ENCODE results near the gene NDRG3. TPM values are rescaled to one million over a fixed set of nuclear protein-coding genes. Genes with fewer than 3 reads are reported as not detected.

The NDRG3 gene
- total RNA-seq, 1 experiment from 2014 or later, result 23.6 TPM

GRCh38 chr20:36717021-36717420, 28.9 kb downstream of the NDRG3 start:
- H3K4ac ChIP-seq (ENCODE audit: low read depth, low read length), result no peak overlapping the region
- no peak overlapping the region for H3K23ac ChIP-seq (ENCODE audit: insufficient read length, low read depth, low read length)
- H3K9me3 ChIP-seq (ENCODE audit: control insufficient read depth, low read depth, low read length), result no peaks in the 10 kb centered on the region
- no peak for DNase-seq
- H3K9me3 Mint-ChIP-seq, result no peaks in the 10 kb centered on the region
- H2BK5ac ChIP-seq (ENCODE audit: insufficient read length, low read length), result no peak overlapping the region
- no peaks in the 10 kb centered on the region for H3K4me1 ChIP-seq (ENCODE audit: insufficient read depth, low read length)
- peaks cover 0 to 4% (median 0%) of the 10 kb centered on the region in 3 experiments; a peak in 1 of 7 replicates for H3K36me3 Mint-ChIP-seq (ENCODE audit: insufficient read depth in 1 of 3, low read depth in 3 of 3)
- H3K4me1 Mint-ChIP-seq, result no peaks in the 10 kb centered on the region; a peak in 1 of 4 replicates
- H3K79me2 ChIP-seq (ENCODE audit: insufficient read depth, low read length), result no peaks in the 10 kb centered on the region
- no peak overlapping the region for H3K4me3 Mint-ChIP-seq
- H4K91ac ChIP-seq (ENCODE audit: insufficient read length, low read depth, low read length), result no peak overlapping the region
- H3K9ac ChIP-seq (ENCODE audit: extremely low read depth, insufficient read length, low read length), result no peak overlapping the region
- H3K79me1 ChIP-seq (ENCODE audit: insufficient read depth, low read depth, low read length, poor library complexity, severe bottlenecking), result no peaks in the 10 kb centered on the region
- no peak overlapping the region for H3T11ph ChIP-seq (ENCODE audit: low read length)
- H4K20me1 ChIP-seq (ENCODE audit: control insufficient read depth, insufficient read depth, insufficient read length), result no peaks in the 10 kb centered on the region
- no peak overlapping the region for H2BK15ac ChIP-seq (ENCODE audit: low read depth, low read length)
- H2BK20ac ChIP-seq (ENCODE audit: low read depth, low read length, poor library complexity, severe bottlenecking), result no peak overlapping the region
- no peak overlapping the region for H3K18ac ChIP-seq (ENCODE audit: insufficient read length, low read depth, low read length)
- no peak overlapping the region for H4K8ac ChIP-seq (replicated peaks; ENCODE audit: insufficient read length, low read depth, low read length)
- H2BK12ac ChIP-seq (ENCODE audit: insufficient read length, low read depth, low read length), result no peak overlapping the region
- no peaks in the 10 kb centered on the region; the same call in 1 of the 2 replicates for H3K27me3 Mint-ChIP-seq (ENCODE audit: low read depth)
- no peak overlapping the region for H2AK5ac ChIP-seq (ENCODE audit: insufficient read length, low read length)
- no peaks in the 10 kb centered on the region for H3K23me2 ChIP-seq (ENCODE audit: insufficient read length, low read depth, low read length, poor library complexity, severe bottlenecking)
- no peaks in the 10 kb centered on the region for H3K27me3 ChIP-seq (ENCODE audit: insufficient read depth, low read length)
- no peak overlapping the region for H2BK120ac ChIP-seq (ENCODE audit: low read depth, low read length, poor library complexity, severe bottlenecking)
- H2AFZ ChIP-seq (ENCODE audit: low read length), result no peak overlapping the region
- H3K4me2 ChIP-seq (ENCODE audit: insufficient read depth, insufficient read length, low read length), result no peak overlapping the region
- no peak overlapping the region for H3K14ac ChIP-seq (ENCODE audit: insufficient read depth, low read length)
- H3K27ac Mint-ChIP-seq, result no peak overlapping the region
- H3K27ac ChIP-seq (ENCODE audit: insufficient read length, low read depth, low read length), result no peak overlapping the region
- WGBS (ENCODE audit: extremely low coverage, insufficient read length, low lambda C conversion rate), result no CpG with 5 or more reads among the region's 3 CpGs
- TF ChIP-seq, protein P1, sequence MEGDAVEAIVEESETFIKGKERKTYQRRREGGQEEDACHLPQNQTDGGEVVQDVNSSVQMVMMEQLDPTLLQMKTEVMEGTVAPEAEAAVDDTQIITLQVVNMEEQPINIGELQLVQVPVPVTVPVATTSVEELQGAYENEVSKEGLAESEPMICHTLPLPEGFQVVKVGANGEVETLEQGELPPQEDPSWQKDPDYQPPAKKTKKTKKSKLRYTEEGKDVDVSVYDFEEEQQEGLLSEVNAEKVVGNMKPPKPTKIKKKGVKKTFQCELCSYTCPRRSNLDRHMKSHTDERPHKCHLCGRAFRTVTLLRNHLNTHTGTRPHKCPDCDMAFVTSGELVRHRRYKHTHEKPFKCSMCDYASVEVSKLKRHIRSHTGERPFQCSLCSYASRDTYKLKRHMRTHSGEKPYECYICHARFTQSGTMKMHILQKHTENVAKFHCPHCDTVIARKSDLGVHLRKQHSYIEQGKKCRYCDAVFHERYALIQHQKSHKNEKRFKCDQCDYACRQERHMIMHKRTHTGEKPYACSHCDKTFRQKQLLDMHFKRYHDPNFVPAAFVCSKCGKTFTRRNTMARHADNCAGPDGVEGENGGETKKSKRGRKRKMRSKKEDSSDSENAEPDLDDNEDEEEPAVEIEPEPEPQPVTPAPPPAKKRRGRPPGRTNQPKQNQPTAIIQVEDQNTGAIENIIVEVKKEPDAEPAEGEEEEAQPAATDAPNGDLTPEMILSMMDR (conservative IDR thresholded peaks at IDR 0.05), result no peak
- H4K5ac ChIP-seq (ENCODE audit: insufficient read length, low read depth, low read length), result no peak overlapping the region
- H3K56ac ChIP-seq (ENCODE audit: insufficient read length, low read depth, low read length), result no peak overlapping the region
